DND-41 (cell line): ENCODE data around the gene RYR3.

Experiments
- ATAC-seq: fragments of 200-7000 bp; cut with Tn5 transposase; 3 replicates; pipeline ENCODE4 v1.9.1; 2021; ENCODE audit warnings: low read depth; ENCODE audit not compliant: insufficient read depth
- DNase-seq: peaks from one replicate; pipeline ENCODE4 v3.0.0-alpha.2; 2020
- H2AFZ ChIP-seq: 2 replicates; pipeline ENCODE4 v1.6.0; 2012; ENCODE audit warnings: low read depth, low read length
- H3K27ac ChIP-seq: 2 replicates; pipeline ENCODE4 v1.5.1; 2012; ENCODE audit warnings: low read length, inconsistent platforms
- H3K27me3 ChIP-seq: fragments of 200-600 bp; sonication (generic); 2 replicates; pipeline ENCODE4 v1.6.0; 2012; ENCODE audit warnings: low read length, mild to moderate bottlenecking, inconsistent platforms; ENCODE audit not compliant: insufficient read depth, poor library complexity
- H3K36me3 ChIP-seq: 2 replicates; pipeline ENCODE4 v1.5.1; 2012; ENCODE audit warnings: low read length, inconsistent platforms; ENCODE audit not compliant: insufficient read depth
- H3K4me1 ChIP-seq: 2 replicates; pipeline ENCODE4 v1.5.1; 2012; ENCODE audit warnings: mild to moderate bottlenecking, low read length; ENCODE audit not compliant: insufficient read depth
- H3K4me2 ChIP-seq: 2 replicates; pipeline ENCODE4 v1.6.0; 2012; ENCODE audit warnings: mild to moderate bottlenecking, moderate library complexity, low read length, inconsistent platforms; ENCODE audit not compliant: insufficient read depth
- H3K4me3 ChIP-seq, 2 experiments: fragments of 200-600 bp in 1 of 2; shearing (Covaris generic) in 1 of 2; 2 replicates each; pipeline ENCODE4 v1.5.1; 2012 to 2016; ENCODE audit warnings: inconsistent platforms in 2 of 2, low read length in 2 of 2, mild to moderate bottlenecking in 2 of 2, low read depth in 1 of 2, moderate library complexity in 1 of 2
- H3K79me2 ChIP-seq: 2 replicates; pipeline ENCODE4 v1.6.0; 2012; ENCODE audit warnings: low read length, inconsistent platforms; ENCODE audit not compliant: insufficient read depth
- H3K9ac ChIP-seq: 2 replicates; pipeline ENCODE4 v1.6.0; 2012; ENCODE audit warnings: low read depth, mild to moderate bottlenecking, inconsistent platforms, low read length, moderate library complexity
- H3K9me3 ChIP-seq: 2 replicates; pipeline ENCODE4 v1.5.1; 2012; ENCODE audit warnings: low read length, moderate library complexity, mild to moderate bottlenecking, inconsistent platforms; ENCODE audit not compliant: insufficient read depth, severe bottlenecking
- H4K20me1 ChIP-seq: 2 replicates; pipeline ENCODE4 v1.6.0; 2012; ENCODE audit warnings: low read length; ENCODE audit not compliant: insufficient read depth
- EZH2 ChIP-seq: IDR thresholded peaks from 3 replicates; pipeline ENCODE4 v1.6.1; 2012; ENCODE audit warnings: borderline replicate concordance, low read depth, mild to moderate bottlenecking, moderate library complexity, low read length, inconsistent platforms; ENCODE audit not compliant: severe bottlenecking
- TF ChIP-seq, protein P1 (sequence below): IDR thresholded peaks from 2 replicates; pipeline ENCODE4 v1.5.1; 2012; ENCODE audit warnings: borderline replicate concordance, low read length, moderate library complexity, mild to moderate bottlenecking; ENCODE audit not compliant: poor library complexity, severe bottlenecking; ENCODE audit errors: extremely low read depth

Gene RYR3

DNA sequence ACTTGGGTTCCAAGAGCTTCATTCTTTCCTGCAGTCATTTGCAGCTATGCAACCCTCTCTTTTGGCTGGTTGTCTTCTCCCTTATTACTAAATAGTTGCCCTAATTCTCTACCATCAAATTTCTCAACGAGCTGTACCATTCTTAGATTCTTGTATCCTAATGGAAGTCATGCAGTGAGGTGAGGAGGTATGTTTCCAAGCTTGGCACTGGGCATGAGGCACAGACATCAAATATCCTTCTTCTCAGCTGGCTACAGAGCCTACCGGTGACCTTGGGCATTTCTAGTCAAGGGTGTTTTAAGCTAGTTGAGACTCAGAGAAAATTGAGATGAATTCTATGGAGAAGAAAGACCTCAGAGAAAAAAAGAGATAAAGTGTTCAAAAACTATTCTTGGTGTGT is 166.1 kb downstream of the RYR3 start:
- no peak for TF ChIP-seq EZH2
- TF ChIP-seq, protein P1, sequence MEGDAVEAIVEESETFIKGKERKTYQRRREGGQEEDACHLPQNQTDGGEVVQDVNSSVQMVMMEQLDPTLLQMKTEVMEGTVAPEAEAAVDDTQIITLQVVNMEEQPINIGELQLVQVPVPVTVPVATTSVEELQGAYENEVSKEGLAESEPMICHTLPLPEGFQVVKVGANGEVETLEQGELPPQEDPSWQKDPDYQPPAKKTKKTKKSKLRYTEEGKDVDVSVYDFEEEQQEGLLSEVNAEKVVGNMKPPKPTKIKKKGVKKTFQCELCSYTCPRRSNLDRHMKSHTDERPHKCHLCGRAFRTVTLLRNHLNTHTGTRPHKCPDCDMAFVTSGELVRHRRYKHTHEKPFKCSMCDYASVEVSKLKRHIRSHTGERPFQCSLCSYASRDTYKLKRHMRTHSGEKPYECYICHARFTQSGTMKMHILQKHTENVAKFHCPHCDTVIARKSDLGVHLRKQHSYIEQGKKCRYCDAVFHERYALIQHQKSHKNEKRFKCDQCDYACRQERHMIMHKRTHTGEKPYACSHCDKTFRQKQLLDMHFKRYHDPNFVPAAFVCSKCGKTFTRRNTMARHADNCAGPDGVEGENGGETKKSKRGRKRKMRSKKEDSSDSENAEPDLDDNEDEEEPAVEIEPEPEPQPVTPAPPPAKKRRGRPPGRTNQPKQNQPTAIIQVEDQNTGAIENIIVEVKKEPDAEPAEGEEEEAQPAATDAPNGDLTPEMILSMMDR, result no peak
- Histone ChIP-seq H3K4me3 (no peak overlapping the region), H3K79me2 (no peaks in the 10 kb centered on the region), H3K9me3 (no peaks in the 10 kb centered on the region), H3K36me3 (no peaks in the 10 kb centered on the region), H4K20me1 (no peaks in the 10 kb centered on the region), H3K27me3 (no peaks in the 10 kb centered on the region), H3K27ac (no peak overlapping the region), H2AFZ (no peak overlapping the region), H3K9ac (no peak overlapping the region), H3K4me2 (no peak overlapping the region), H3K4me1 (no peaks in the 10 kb centered on the region)
- ATAC-seq, result no peak
- DNase-seq, result no peak

DNA sequence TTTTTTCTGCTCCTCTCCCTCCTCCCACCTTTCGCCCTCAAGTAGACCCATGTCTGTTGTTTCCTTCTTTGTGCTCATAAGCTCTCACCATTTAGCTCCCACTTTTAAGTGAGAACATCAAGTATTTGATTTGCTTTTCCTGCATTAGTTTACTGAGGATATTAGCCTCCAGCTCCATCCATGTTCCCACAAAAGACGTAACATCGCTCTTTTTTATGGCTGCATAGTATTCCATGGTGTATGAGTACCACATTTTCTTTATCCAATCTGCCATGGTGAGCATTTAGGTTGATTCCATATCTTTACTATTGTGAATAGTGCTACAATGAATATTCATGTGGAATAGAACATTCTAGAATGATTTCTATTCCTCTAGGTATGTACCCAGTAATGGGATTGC is 178.6 kb downstream of the RYR3 start:
- Histone ChIP-seq H2AFZ (no peak overlapping the region), H3K4me2 (no peak overlapping the region), H3K79me2 (no peaks in the 10 kb centered on the region), H3K4me3 (no peak overlapping the region), H3K27ac (no peak overlapping the region), H3K9me3 (no peaks in the 10 kb centered on the region), H3K9ac (no peak overlapping the region), H4K20me1 (no peaks in the 10 kb centered on the region), H3K27me3 (no peaks in the 10 kb centered on the region), H3K4me1 (no peaks in the 10 kb centered on the region), H3K36me3 (no peaks in the 10 kb centered on the region)
- TF ChIP-seq EZH2, result no peak
- TF ChIP-seq, protein P1, result no peak
- no peak for DNase-seq
- ATAC-seq, result no peak

GRCh38 chr15:33490703-33491102 is 179.9 kb downstream of the RYR3 start:
- DNase-seq (no peak), ATAC-seq (no peak)
- TF ChIP-seq, protein P1, result no peak
- no peak for TF ChIP-seq EZH2
- no peak overlapping the region for H3K4me2 ChIP-seq
- no peak overlapping the region for H2AFZ ChIP-seq
- H3K9me3 ChIP-seq, result no peaks in the 10 kb centered on the region
- no peaks in the 10 kb centered on the region for H4K20me1 ChIP-seq
- no peak overlapping the region for H3K27ac ChIP-seq
- no peak overlapping the region for H3K9ac ChIP-seq
- no peaks in the 10 kb centered on the region for H3K4me1 ChIP-seq
- H3K79me2 ChIP-seq, result no peaks in the 10 kb centered on the region
- H3K27me3 ChIP-seq, result peaks cover 2% of the 10 kb centered on the region
- no peak overlapping the region for H3K4me3 ChIP-seq
- no peaks in the 10 kb centered on the region for H3K36me3 ChIP-seq
